COLO668 (cell line): Measurements from ENCODE around the gene SFTPA2.
"Not testable (repeated sequence)": the region's sequence is repeated elsewhere in the genome, so short reads cannot be mapped to it uniquely, and the experiment has no call there.

ENCODE experiments used
- DNase-seq: peaks from one replicate; lab custom pipeline; 2025; ENCODE audit not compliant: unreplicated experiment; lab: John Stamatoyannopoulos, UW

The SFTPA2 gene

GRCh38 chr10:79560160-79560709 lies at the start of gene SFTPA2:
SFTPA2 (minus strand) TSS chr10:79560407; CDS start chr10:79559483, 924 bp downstream.
- DNase-seq = no peak

DNA sequence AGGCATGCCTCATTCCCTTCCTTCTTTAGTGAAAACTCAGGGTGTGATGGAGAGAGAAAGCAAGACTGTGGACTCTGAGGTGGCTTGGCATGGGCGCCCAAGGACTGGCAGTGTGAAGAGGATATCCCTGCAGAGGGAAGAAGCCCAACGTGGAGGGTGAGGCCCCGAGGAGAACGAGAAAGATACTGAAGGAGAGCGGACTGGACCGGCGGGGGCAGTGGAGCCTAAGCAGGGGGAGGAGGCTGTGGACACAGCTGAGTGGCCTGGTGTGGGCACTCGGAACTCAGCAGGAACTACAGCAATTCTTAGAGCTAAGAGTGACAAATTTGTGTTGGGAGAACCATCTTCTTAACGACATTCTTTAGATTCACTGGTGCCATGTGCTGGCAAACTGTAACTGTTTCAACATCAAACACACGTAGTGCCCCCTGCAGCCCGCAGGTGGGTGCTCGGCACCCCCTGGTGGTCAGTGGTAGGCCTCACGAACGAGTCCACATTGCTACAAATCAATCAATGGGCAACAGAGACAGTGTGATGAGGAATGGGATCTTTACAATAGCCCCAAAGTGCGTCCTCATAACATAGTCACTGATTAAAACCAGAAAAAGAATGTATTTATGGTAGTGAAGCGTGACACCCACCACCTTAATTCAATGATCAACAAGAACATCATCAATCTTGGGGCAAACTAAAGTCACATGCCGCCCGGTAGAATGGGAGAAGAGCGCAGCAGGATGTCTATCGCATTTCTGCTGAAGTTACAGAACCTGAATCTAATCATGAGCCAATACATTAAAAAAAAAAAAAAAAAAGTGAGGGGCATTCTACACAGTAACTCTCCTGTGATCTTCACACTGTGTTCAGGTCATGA lies 48.5 kb upstream of the SFTPA2 start:
- DNase-seq = peak; percentile 16

DNA sequence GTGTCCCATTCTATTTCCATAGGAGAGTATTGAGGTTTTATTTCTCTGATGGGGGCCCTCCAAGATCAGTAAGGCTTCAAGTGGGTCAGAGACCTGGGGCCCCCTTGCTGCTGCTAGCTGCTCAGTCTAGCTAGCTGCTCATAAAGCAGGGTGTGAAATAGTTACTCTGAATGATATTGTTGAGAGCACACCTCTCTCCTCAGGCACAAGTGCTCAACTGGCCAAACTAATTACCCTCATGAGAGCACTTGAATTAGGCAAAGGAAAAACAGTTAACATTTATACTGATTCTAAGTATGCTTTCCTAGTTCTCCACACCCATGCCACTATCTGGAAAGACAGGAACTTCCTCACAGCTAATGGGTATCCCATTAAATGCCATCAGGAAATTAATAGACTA lies 45.1 kb upstream of the SFTPA2 start:
- DNase-seq = no peak

GRCh38 chr10:79604294-79604693 lies 44.1 kb upstream of the SFTPA2 start:
- DNase-seq = no peak

- no peak for DNase-seq
Observed at GRCh38 chr10:79602953-79603352, 42.7 kb upstream of the SFTPA2 start.

GRCh38 chr10:79601939-79602338 lies 41.7 kb upstream of the SFTPA2 start:
- no peak for DNase-seq

- DNase-seq = not testable (repeated sequence)
Observed at GRCh38 chr10:79599644-79600043, 39.4 kb upstream of the SFTPA2 start.

DNA sequence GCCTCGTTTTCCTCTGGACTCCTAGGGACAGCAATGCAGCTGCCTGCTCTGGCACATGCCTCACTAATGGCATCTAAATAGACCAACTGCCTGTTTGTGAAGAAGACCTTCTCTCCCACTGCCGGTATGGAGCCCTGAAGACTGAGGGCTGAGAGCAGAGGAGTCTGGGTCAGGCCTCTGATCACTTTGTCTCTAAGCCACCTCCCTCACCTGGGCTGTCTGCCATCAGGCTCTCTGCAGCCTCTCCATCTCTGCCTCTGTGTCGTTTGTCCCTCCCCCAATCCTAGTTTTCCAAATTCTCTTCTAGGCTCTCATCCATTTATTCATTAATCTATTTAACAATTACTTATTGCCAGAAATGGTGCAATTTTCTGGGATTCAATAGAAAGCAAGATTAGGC lies 35.3 kb upstream of the SFTPA2 start:
- no peak for DNase-seq

- DNase-seq = not testable (repeated sequence)
Observed at GRCh38 chr10:79594565-79594964, 34.4 kb upstream of the SFTPA2 start.

- no peak for DNase-seq
Observed at GRCh38 chr10:79593377-79593776, 33.2 kb upstream of the SFTPA2 start.

DNA sequence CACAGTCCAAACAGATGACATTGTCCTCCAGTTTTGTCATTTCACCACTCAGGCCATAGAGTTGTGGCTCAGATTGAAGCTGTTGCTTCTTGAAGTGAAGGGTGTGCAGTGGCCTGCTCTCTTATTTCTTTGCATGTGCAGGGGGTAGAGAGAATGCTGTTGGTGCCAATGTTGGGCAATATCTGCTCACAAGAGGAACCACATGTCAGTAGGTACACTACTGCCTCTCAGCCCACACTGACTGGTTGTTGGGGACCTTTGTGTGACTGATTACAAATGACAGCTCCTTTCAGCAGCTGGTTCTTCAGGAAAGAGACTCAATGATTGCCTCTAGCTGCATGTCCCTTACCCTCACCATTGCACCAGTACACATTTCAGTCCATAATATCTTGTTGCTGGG lies 28.6 kb upstream of the SFTPA2 start:
- no peak for DNase-seq

- DNase-seq = no peak
Observed at GRCh38 chr10:79586933-79587332, 26.7 kb upstream of the SFTPA2 start.

- no peak for DNase-seq
Observed at GRCh38 chr10:79585870-79586527, 25.8 kb upstream of the SFTPA2 start.

- no peak for DNase-seq
Observed at GRCh38 chr10:79583488-79584024, 23.3 kb upstream of the SFTPA2 start.

- not testable (repeated sequence) for DNase-seq
Observed at GRCh38 chr10:79582954-79583353, 22.7 kb upstream of the SFTPA2 start.

- no peak for DNase-seq
Observed at GRCh38 chr10:79582096-79582495, 21.9 kb upstream of the SFTPA2 start.

GRCh38 chr10:79581044-79581443 lies 20.8 kb upstream of the SFTPA2 start:
- DNase-seq = no peak

DNA sequence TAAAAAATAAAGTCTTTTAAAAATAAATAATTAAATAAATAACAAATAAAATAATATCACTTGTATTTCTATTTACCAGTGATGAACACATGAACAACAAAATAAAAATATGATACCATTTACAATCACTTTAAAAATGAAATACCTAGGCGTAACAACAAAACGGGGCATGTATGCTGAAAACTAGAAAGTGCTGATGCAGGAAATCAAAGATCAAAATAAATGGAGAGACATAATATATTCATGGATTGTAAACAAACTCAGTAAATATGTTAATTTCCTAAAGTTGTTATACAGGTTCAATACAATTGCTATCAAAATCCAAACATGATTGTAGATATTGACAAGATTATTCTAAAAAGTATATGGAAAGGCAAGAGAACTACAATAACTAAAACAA lies 19.2 kb upstream of the SFTPA2 start:
- no peak for DNase-seq

GRCh38 chr10:79570624-79571023 lies 10.4 kb upstream of the SFTPA2 start:
- not testable (repeated sequence) for DNase-seq

- no peak for DNase-seq
Observed at GRCh38 chr10:79563426-79563825, 3.2 kb upstream of the SFTPA2 start.

DNA sequence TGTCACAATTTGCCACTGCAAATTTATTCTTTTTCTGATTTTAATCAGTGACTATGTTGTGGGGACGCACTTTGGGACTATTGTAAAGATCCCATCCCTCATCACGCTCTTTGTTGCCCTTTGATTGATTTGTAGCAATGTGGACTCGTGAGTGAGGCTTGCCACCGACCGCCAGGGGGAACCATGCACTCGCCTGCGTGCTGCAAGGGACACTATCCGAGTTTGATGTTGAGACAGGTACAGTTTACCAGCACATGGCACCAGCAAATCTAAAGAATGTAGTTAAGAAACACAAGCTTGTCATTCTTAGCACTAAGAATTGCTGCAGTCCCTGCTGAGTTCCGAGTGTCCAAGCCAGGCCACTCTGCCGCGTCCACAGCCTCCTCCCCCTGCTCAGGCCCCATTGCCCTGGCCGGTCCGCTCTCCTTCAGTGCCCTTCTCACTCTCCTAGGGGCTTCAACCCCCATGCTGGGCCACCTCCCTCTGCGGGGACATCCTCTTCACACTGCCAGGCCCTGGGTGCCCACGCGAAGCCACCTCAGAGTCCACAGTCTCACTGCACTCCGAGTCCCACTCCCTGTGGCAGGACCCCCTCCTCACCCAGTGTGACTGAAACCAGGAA lies 2.0 kb upstream of the SFTPA2 start:
- DNase-seq = peak; percentile 48
